Measurements from ENCODE around the gene RBM5.

Gene RBM5

GRCh38 chr3:50155891-50156290 lies 67.2 kb downstream of the RBM5 start:
- Histone ChIP-seq H3K27ac (ENCODE audit: extremely low read depth, low read depth, low read length) (no peak overlapping the region), H3K4me3 (ENCODE audit: low read depth, low read length) (peak overlapping the region; percentile 42), H3K36me3 (ENCODE audit: control insufficient read depth in 2 of 2, insufficient read depth in 1 of 2, low read length in 2 of 2) (peaks cover 0 to 15% of the 10 kb centered on the region in 2 experiments; a peak in 1 of 3 replicates), H3K4me1 (ENCODE audit: control insufficient read depth, insufficient read depth, low read length) (0 out of 2 replicates have a peak, but pooled peaks cover 3% of the 10 kb centered on the region), H3K9me3 (ENCODE audit: control insufficient read depth, insufficient read depth, low read depth, low read length) (no peaks in the 10 kb centered on the region)
- ChIA-PET CTCF (interaction anchor here (0.6 to 0.7 kb wide), 2 partner anchors 33 to 91 kb away, joined by 3 read pairs; no protein-coding TSS in a partner anchor), POLR2A (no interaction called here)
- TF ChIP-seq ZNF274 (IDR thresholded peaks at IDR 0.05; ENCODE audit: low read length) (no peak), ZNF274 (tag by site-specific recombination; IDR thresholded peaks at IDR 0.05; ENCODE audit: borderline replicate concordance) (no peak), PATZ1 (tag by site-specific recombination; IDR thresholded peaks at IDR 0.05) (0 out of 2 replicates have a peak, but pooled peaks have one; percentile 18), GLIS2 (tag by site-specific recombination; IDR thresholded peaks at IDR 0.05) (peak; percentile 65), HIC1 (tag by site-specific recombination; IDR thresholded peaks at IDR 0.05) (peak; percentile 52; the same call in 1 of the 2 replicates), ZBTB10 (tag by site-specific recombination; IDR thresholded peaks at IDR 0.05) (0 out of 2 replicates have a peak, but pooled peaks have one; percentile 9), GLIS1 (tag by site-specific recombination; IDR thresholded peaks at IDR 0.05) (peak; percentile 76), ZFHX2 (tag by site-specific recombination; conservative IDR thresholded peaks at IDR 0.05) (peak; percentile 19; the same call in 1 of the 2 replicates), PRDM4 (tag by site-specific recombination; IDR thresholded peaks at IDR 0.05) (no peak), ZBTB20 (tag by site-specific recombination; IDR thresholded peaks at IDR 0.05) (peak; percentile 21; the same call in 1 of the 2 replicates)

- ChIA-PET CTCF (interaction anchor here (0.6 to 0.7 kb wide), 2 partner anchors 32 to 90 kb away, joined by 3 read pairs; no protein-coding TSS in a partner anchor), POLR2A (no interaction called here)
- H3K27ac ChIP-seq (ENCODE audit: extremely low read depth, low read depth, low read length): no peak overlapping the region
- no peak overlapping the region for H3K4me3 ChIP-seq (ENCODE audit: low read depth, low read length)
- 0 out of 2 replicates have a peak, but pooled peaks cover 3% of the 10 kb centered on the region for H3K4me1 ChIP-seq (ENCODE audit: control insufficient read depth, insufficient read depth, low read length)
- H3K36me3 ChIP-seq (ENCODE audit: control insufficient read depth in 2 of 2, insufficient read depth in 1 of 2, low read length in 2 of 2): peaks cover 0 to 25% of the 10 kb centered on the region in 2 experiments; a peak in 1 of 3 replicates
- H3K9me3 ChIP-seq (ENCODE audit: control insufficient read depth, insufficient read depth, low read depth, low read length): no peaks in the 10 kb centered on the region
- no peak for TF ChIP-seq ZNF514 (tag by site-specific recombination; IDR thresholded peaks at IDR 0.05)
- no peak for TF ChIP-seq YY1 (tag by site-specific recombination; IDR thresholded peaks at IDR 0.05)
- no peak for TF ChIP-seq ZNF266 (tag by site-specific recombination; IDR thresholded peaks at IDR 0.05; ENCODE audit: low read depth)
- no peak for TF ChIP-seq AEBP2 (tag by site-specific recombination; IDR thresholded peaks at IDR 0.05; ENCODE audit: borderline replicate concordance)
- no peak for TF ChIP-seq ZEB2 (tag by site-specific recombination; IDR thresholded peaks at IDR 0.05)
- no peak for TF ChIP-seq ATF2 (tag by site-specific recombination; IDR thresholded peaks at IDR 0.05; ENCODE audit: low read depth)
- peak; percentile 28; the same call in 1 of the 2 replicates for TF ChIP-seq PATZ1 (tag by site-specific recombination; IDR thresholded peaks at IDR 0.05)
These were observed 68.1 kb downstream of the RBM5 start for GRCh38 chr3:50156549-50157493.

All from HEK293 (cell line).